ENCODE results near the gene C22orf39. TPM values are rescaled to one million over a fixed set of nuclear protein-coding genes. Genes with fewer than 3 reads are reported as not detected.

Gene C22orf39
- total RNA-seq, 1 experiment from 2014 or later, result 26.5 TPM

GRCh38 chr22:19420321-19420720 lies 27.2 kb downstream of the C22orf39 start:
- DNase-seq (ENCODE audit: low spot score), result no peak
- Mint-ChIP-seq H3K36me3 (peaks cover 7% of the 10 kb centered on the region), H3K4me3 (no peak overlapping the region), H3K4me1 (peaks cover 43% of the 10 kb centered on the region), H3K27ac (no peak overlapping the region; the same call in 1 of the 2 replicates), H3K9me3 (peaks cover 5% of the 10 kb centered on the region), H3K27me3 (ENCODE audit: low read depth) (no peaks in the 10 kb centered on the region)
- ATAC-seq, result no peak
- POLR2A ChIA-PET, result interaction anchor here (0.7 kb wide), 1 partner anchor 55 kb away, joined by 4 read pairs; no protein-coding TSS in a partner anchor
- no peak for TF ChIP-seq GTF2I (CRISPR knock-in tag; conservative IDR thresholded peaks at IDR 0.05)
- TF ChIP-seq ZNF219 (CRISPR knock-in tag; IDR thresholded peaks at IDR 0.05; ENCODE audit: borderline replicate concordance), result no peak
- TF ChIP-seq ESRRA (CRISPR knock-in tag; IDR thresholded peaks at IDR 0.05; ENCODE audit: borderline replicate concordance), result no peak
- no peak for TF ChIP-seq TP53 (CRISPR knock-in tag; IDR thresholded peaks at IDR 0.05)
- TF ChIP-seq, protein P1, sequence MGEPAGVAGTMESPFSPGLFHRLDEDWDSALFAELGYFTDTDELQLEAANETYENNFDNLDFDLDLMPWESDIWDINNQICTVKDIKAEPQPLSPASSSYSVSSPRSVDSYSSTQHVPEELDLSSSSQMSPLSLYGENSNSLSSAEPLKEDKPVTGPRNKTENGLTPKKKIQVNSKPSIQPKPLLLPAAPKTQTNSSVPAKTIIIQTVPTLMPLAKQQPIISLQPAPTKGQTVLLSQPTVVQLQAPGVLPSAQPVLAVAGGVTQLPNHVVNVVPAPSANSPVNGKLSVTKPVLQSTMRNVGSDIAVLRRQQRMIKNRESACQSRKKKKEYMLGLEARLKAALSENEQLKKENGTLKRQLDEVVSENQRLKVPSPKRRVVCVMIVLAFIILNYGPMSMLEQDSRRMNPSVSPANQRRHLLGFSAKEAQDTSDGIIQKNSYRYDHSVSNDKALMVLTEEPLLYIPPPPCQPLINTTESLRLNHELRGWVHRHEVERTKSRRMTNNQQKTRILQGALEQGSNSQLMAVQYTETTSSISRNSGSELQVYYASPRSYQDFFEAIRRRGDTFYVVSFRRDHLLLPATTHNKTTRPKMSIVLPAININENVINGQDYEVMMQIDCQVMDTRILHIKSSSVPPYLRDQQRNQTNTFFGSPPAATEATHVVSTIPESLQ (CRISPR knock-in tag; IDR thresholded peaks at IDR 0.05), result no peak
- no peak for TF ChIP-seq PRRX2 (CRISPR knock-in tag; IDR thresholded peaks at IDR 0.05)
- TF ChIP-seq SMAD4 (CRISPR knock-in tag; IDR thresholded peaks at IDR 0.05), result no peak
- no peak for TF ChIP-seq ZNF671 (CRISPR knock-in tag; IDR thresholded peaks at IDR 0.05)
- no peak for TF ChIP-seq FOXP1 (CRISPR knock-in tag; IDR thresholded peaks at IDR 0.05; ENCODE audit: borderline replicate concordance)
- TF ChIP-seq ZSCAN18 (CRISPR knock-in tag; IDR thresholded peaks at IDR 0.05), result no peak
- TF ChIP-seq IRF2 (CRISPR knock-in tag; IDR thresholded peaks at IDR 0.05; ENCODE audit: borderline replicate concordance, low read depth), result no peak
- TF ChIP-seq TEAD1 (CRISPR knock-in tag; IDR thresholded peaks at IDR 0.05), result no peak
- TF ChIP-seq, protein P2, sequence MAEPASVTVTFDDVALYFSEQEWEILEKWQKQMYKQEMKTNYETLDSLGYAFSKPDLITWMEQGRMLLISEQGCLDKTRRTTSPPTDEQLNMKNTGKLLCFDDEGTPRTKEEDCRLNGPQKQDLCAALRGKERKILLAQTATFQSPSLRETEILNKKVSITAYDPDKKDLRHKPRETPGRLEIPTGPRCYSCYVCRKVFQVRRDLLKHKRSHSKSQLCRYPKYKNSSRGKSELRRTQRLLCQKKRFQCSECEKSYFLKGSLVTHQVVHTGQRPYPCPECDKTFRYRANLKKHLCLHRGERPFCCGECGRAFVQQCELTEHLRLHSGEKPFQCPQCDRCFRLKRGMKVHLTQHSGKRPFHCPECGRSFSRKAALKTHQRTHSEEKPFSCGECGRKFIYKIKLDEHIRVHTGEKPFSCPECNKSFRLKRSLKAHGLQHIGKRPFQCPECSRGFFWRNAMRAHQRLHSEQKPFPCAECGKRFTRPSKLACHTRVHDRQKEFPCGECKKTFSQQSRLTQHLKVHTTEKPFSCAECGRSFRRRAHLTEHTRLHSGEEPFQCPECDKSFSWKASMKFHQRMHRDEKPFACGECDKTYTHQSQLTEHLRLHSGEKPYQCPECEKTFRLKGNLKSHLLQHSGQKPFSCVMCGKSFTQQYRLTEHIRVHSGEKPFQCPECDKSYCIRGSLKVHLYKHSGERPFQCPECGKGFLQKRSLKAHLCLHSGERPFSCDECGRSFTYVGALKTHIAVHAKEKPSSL (CRISPR knock-in tag; conservative IDR thresholded peaks at IDR 0.05), result no peak
- TF ChIP-seq GRHL2 (CRISPR knock-in tag; IDR thresholded peaks at IDR 0.05; ENCODE audit: insufficient replicate concordance, severe bottlenecking), result no peak
- CTCF ChIA-PET, result interaction anchor here (0.6 kb wide), 1 partner anchor 27 kb away, joined by 4 read pairs; the partner anchor contains the start of gene C22orf39

- DNase-seq (ENCODE audit: low spot score) (no peak), ATAC-seq (no peak)
- TF ChIP-seq ZNF263 (CRISPR knock-in tag; IDR thresholded peaks at IDR 0.05; ENCODE audit: low read depth), result no peak
- no peak for TF ChIP-seq USF2 (CRISPR knock-in tag; IDR thresholded peaks at IDR 0.05)
- no peak for TF ChIP-seq ZNF396 (CRISPR knock-in tag; IDR thresholded peaks at IDR 0.05; ENCODE audit: borderline replicate concordance)
- no peak for TF ChIP-seq IRF2 (CRISPR knock-in tag; IDR thresholded peaks at IDR 0.05; ENCODE audit: borderline replicate concordance, low read depth)
- TF ChIP-seq NFATC4 (CRISPR knock-in tag; IDR thresholded peaks at IDR 0.05), result no peak
- TF ChIP-seq SP1 (CRISPR knock-in tag; conservative IDR thresholded peaks at IDR 0.05), result no peak
- H3K36me3 Mint-ChIP-seq, result peaks cover 7% of the 10 kb centered on the region
- H3K27me3 Mint-ChIP-seq (ENCODE audit: low read depth), result no peaks in the 10 kb centered on the region
- no peak overlapping the region for H3K4me3 Mint-ChIP-seq
- CTCF ChIA-PET, result no interaction called here
- peaks cover 5% of the 10 kb centered on the region for H3K9me3 Mint-ChIP-seq
- POLR2A ChIA-PET, result interaction anchor here (0.5 kb wide), 1 partner anchor 9 kb away, joined by 3 read pairs; no protein-coding TSS in a partner anchor
- H3K4me1 Mint-ChIP-seq, result peaks cover 47% of the 10 kb centered on the region
- H3K27ac Mint-ChIP-seq, result peak overlapping the region; percentile 18; the same call in 1 of the 2 replicates
These were observed 27.9 kb downstream of the C22orf39 start for GRCh38 chr22:19419464-19420178.
